ENCODE data around the gene BTBD18. TPM values are rescaled to one million over a fixed set of nuclear protein-coding genes. Genes with fewer than 3 reads are reported as not detected.

BTBD18 gene
- total RNA-seq, 1 donor from 2014 or later, result not detected

DNA sequence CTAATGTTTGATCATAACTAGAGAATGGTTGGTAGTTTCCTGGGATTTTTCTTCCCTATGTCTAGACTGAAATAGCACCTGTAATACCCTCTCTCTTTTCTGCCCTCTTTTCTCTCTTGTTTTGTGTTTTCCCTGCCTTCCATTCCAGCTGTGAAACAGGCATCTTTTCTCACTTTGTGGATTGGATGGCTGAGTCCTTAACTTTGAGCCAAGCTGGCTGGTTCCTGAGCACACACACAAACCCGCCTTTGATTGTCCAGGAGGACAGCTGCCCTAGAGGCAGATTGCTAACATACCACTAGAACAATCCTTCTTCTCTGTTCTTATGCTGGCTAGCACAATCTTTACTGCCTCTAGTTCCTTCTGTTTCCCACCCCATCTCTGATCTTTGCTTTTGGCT, 27.7 kb upstream of the BTBD18 start:
- Mint-ChIP-seq H3K36me3 (ENCODE audit: low read depth) (peaks cover 2% of the 10 kb centered on the region), H3K9me3 (no peaks in the 10 kb centered on the region), H3K27me3 (ENCODE audit: low read depth) (no peaks in the 10 kb centered on the region), H3K4me3 (peak overlapping the region; percentile 78), H3K4me1 (peaks cover 65% of the 10 kb centered on the region), H3K27ac (ENCODE audit: unreplicated experiment) (peak overlapping the region; percentile 96)
- TF ChIP-seq, protein P1, sequence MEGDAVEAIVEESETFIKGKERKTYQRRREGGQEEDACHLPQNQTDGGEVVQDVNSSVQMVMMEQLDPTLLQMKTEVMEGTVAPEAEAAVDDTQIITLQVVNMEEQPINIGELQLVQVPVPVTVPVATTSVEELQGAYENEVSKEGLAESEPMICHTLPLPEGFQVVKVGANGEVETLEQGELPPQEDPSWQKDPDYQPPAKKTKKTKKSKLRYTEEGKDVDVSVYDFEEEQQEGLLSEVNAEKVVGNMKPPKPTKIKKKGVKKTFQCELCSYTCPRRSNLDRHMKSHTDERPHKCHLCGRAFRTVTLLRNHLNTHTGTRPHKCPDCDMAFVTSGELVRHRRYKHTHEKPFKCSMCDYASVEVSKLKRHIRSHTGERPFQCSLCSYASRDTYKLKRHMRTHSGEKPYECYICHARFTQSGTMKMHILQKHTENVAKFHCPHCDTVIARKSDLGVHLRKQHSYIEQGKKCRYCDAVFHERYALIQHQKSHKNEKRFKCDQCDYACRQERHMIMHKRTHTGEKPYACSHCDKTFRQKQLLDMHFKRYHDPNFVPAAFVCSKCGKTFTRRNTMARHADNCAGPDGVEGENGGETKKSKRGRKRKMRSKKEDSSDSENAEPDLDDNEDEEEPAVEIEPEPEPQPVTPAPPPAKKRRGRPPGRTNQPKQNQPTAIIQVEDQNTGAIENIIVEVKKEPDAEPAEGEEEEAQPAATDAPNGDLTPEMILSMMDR (conservative IDR thresholded peaks at IDR 0.05), result peak; percentile 12
- no peak for DNase-seq (ENCODE audit: low read depth, low spot score)

DNA sequence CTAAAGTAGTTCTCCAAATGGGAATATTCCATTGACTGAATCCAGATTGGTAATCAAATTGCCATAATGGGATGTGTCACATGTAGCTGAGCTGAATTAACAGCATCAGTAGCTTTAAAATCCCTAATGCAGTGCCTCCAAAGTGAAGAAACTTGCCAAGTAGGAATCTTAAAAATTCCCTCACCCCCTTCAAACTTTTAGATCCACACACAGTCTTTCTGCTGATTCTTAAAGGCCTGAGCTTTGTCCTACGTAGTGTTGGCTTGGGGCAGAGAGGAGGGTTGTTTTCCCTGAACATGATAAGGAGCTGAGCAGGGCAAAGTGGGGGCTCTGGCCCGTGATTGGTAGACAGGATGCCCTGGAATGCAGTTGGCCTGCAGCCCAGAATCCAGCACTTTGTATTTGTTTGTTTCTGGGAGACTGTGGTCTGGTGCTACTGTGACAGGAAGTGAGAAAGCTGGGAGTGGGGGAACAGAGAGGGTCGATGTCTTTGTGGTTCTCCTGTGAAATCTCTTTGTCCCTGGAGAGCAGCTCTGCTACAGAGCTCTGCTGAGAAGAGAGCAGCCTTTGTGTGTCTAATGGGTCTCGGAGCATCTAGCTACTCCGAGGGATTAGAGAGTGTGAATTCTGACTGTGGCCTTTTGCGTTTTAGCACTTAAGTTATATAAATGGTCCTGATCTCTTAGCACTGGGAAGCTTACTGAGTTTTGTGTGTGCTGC, 26.9 kb upstream of the BTBD18 start:
- Mint-ChIP-seq H3K9me3 (no peaks in the 10 kb centered on the region), H3K27me3 (ENCODE audit: low read depth) (no peaks in the 10 kb centered on the region), H3K4me3 (peak overlapping the region; percentile 78), H3K27ac (ENCODE audit: unreplicated experiment) (peak overlapping the region; percentile 96), H3K4me1 (peaks cover 68% of the 10 kb centered on the region), H3K36me3 (ENCODE audit: low read depth) (peaks cover 2% of the 10 kb centered on the region)
- peak; percentile 51 for DNase-seq (ENCODE audit: low read depth, low spot score)
- TF ChIP-seq, protein P1 (conservative IDR thresholded peaks at IDR 0.05), result no peak

DNA sequence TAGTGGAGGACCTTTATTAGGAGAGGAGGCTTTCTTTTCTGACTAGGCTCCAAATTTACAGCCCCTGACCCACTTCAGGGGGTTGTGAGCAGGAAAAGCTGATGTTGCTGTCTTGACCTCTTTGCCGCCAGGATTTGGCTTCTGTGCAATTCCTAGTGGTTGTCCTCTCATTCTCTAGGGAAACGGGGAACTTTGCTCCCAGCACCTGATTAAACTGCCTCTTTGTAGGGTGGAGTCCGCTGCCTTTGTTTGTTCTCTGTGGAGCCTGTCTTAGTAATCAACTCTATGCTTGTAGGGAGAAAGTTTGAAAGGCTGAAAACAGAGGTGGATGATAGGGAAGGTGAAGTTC, 26.3 kb upstream of the BTBD18 start:
- Mint-ChIP-seq H3K27ac (ENCODE audit: unreplicated experiment) (peak overlapping the region; percentile 96), H3K36me3 (ENCODE audit: low read depth) (peaks cover 2% of the 10 kb centered on the region), H3K9me3 (no peaks in the 10 kb centered on the region), H3K4me3 (peak overlapping the region; percentile 78), H3K27me3 (ENCODE audit: low read depth) (no peaks in the 10 kb centered on the region), H3K4me1 (peaks cover 69% of the 10 kb centered on the region)
- no peak for DNase-seq (ENCODE audit: low read depth, low spot score)
- TF ChIP-seq, protein P1 (conservative IDR thresholded peaks at IDR 0.05), result no peak

DNA sequence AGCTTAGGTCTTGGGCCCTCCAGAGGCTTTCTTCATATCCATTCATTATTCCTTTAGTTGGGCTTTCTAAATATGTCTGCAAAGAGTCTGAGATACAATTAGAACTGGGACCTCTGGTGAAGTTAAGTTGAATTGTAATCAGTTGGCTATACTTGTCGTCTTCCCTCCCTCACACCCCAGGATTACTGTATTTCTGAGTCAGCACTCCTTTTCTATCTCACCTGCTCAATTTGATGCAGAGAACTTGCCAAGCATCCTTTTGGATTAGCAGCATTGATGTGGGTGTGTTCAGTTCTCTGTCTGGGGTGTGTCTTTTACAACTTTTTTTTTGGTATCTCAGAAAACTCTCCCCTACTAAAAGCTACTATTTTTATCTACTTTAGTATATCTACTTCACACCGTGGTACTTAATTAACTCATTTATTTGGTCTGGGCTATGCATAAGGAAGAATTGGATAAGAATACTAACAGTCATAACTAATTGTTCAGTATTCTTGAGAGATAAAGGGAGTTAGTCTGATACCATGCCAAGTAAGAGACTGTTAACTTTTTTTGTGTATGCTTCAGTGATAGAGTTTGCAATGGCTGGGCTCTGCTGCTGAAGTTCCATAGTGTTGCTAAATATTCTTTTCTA, 25.1 kb upstream of the BTBD18 start:
- H3K36me3 Mint-ChIP-seq (ENCODE audit: low read depth), result peaks cover 1% of the 10 kb centered on the region
- peaks cover 76% of the 10 kb centered on the region for H3K4me1 Mint-ChIP-seq
- H3K4me3 Mint-ChIP-seq, result no peak overlapping the region
- DNase-seq (ENCODE audit: low read depth, low spot score), result no peak
- no peaks in the 10 kb centered on the region for H3K9me3 Mint-ChIP-seq
- TF ChIP-seq, protein P1 (conservative IDR thresholded peaks at IDR 0.05), result no peak
- H3K27me3 Mint-ChIP-seq (ENCODE audit: low read depth), result no peaks in the 10 kb centered on the region
- peak overlapping the region; percentile 48 for H3K27ac Mint-ChIP-seq (ENCODE audit: unreplicated experiment)

DNA sequence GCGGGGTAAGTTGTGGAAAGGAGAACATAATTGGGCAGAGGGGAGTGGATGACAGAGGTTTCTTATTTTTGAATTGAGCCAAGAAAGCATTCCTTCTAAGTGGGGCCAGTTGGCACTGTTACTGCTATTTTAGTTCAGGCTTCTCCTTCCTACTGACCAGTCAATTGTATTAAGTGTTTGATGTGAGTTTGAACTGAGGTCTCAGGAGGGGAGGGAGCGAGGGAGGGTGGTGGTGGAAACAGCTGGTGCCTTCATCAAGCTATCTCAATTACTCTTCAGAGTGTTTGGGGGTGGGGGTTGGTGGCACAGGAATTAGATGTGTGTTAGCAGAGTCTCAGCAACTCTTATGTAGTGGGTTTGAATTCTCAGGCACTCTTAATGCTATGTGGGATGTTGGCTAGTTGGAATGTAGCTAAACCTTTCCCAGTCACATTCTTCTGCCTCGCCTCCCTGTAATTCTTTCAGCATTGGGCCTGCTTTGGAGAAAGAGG, 24.5 kb upstream of the BTBD18 start:
- H3K9me3 Mint-ChIP-seq, result no peaks in the 10 kb centered on the region
- no peak for DNase-seq (ENCODE audit: low read depth, low spot score)
- H3K4me3 Mint-ChIP-seq, result peak overlapping the region; percentile 74
- TF ChIP-seq, protein P1 (conservative IDR thresholded peaks at IDR 0.05), result no peak
- peaks cover 76% of the 10 kb centered on the region for H3K4me1 Mint-ChIP-seq
- no peaks in the 10 kb centered on the region for H3K27me3 Mint-ChIP-seq (ENCODE audit: low read depth)
- peaks cover 4% of the 10 kb centered on the region for H3K36me3 Mint-ChIP-seq (ENCODE audit: low read depth)
- H3K27ac Mint-ChIP-seq (ENCODE audit: unreplicated experiment), result peak overlapping the region; percentile 48

All from neural crest cell (in vitro differentiated cells).